EH (cell line): ENCODE measurements around the gene CDC25B.
A peak's percentile ranks its signal among the peaks of the same experiment; 100 is the strongest.
"Not testable (repeated sequence)": the region's sequence is repeated elsewhere in the genome, so short reads cannot be mapped to it uniquely, and the experiment has no call there.

Experiments used
- DNase-seq: peaks from one replicate; pipeline ENCODE4 v3.0.0-alpha.2; 2015; ENCODE audit warnings: low read depth

Gene CDC25B

DNA sequence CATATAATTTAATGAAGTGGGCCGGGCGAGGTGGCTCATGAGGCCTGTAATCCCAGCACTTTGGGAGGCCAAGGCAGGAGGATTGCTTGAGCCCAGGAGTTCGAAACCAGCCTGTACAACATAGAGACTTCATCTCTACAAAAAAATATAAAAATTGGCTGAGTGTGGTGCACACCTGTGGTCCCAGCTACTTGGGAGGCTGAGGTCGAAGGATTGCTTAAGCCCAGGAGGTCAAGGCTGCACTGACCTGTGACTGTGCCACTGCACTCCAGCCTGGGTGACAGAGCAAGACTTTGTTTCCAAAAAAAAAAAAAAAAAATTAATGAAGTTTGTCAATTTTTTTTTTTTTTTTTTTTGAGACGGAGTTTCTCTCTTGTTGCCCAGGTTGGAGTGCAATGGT lies 33.8 kb downstream of the CDC25B start:
- DNase-seq = not testable (repeated sequence)

DNA sequence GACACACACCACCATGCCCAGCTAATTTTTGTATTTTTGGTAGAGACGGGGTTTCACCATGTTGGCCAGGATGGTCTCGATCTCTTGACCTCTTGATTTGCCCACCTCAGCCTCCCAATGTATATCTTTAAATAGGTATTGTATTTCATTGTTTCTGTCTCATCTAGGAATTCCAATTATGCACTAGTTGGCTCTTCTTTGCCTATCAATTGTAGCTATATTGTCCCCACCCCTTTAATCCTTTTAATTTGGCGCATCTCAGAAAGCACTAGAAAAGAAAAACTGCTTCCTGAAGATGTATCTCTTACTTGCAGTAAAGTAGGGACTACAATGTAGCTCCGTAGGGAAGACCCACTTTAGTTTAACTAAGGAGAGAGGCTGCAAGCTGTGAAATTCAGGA lies 40.0 kb downstream of the CDC25B start:
- DNase-seq = no peak

DNA sequence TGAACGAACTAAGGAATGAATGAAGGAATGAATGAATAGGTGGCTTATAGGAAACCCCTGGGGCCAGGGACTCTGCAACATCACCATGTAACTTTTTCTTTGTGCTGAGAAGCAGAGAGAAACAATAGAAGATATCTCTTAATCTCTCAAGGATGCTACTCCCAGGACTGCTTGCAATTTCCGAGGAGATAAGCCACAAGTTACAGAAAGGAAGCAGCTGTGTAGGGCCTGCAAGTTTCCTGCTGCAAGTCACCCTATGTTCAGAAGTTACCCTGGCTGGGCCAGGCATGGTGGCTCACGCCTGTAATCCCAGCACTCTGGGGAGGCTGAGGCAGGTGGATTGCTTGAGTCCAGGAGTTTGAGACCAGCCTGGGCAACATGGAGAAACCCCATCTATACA lies 43.2 kb downstream of the CDC25B start:
- no peak for DNase-seq

DNA sequence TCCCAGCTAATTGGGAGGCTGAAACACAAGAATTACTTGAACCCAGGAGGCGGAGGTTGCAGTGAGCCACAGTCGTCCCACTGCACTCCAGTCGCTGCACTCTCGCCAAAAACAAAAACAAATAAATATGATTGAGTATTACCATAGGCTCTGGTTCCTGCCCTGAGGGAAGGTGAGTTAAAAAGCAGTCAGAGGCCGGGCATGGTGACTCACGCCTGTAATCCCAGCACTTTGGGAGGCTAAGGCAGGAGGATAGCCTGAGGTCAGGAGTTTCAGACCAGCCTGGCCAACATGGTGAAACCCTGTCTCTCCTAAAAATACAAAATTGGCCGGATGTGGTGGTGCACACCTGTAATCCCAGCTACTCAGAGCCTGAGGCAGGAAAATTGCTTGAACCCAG lies 44.1 kb downstream of the CDC25B start:
- peak; percentile 48 for DNase-seq

DNA sequence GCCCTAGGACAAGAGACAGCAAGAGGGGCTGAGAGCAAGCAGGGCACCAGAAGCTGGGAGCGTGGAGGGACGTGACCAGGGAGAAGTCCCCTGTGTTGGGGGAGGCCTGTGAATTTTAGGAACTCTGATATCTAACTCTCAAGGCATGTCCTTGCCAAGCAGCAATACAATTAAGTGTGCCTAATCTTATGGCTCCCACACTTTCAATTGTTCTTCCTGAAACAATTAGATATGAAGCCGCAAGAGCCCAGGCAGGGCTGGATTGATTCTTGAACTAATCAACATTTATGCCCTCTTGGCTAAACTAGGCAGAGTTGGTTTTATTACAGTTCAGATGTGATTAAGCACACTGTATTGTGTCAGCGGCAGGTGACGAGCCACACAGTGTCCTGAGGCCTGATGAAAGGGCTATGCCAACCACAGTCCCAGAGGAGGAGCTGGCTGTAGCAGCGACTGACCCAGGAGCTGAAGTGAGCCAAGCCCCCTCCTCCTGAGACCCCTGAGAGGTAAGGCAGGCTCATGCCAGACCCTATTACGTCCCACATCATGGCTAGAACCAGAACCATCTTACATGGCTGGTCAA lies 46.3 kb downstream of the CDC25B start:
- no peak for DNase-seq

DNA sequence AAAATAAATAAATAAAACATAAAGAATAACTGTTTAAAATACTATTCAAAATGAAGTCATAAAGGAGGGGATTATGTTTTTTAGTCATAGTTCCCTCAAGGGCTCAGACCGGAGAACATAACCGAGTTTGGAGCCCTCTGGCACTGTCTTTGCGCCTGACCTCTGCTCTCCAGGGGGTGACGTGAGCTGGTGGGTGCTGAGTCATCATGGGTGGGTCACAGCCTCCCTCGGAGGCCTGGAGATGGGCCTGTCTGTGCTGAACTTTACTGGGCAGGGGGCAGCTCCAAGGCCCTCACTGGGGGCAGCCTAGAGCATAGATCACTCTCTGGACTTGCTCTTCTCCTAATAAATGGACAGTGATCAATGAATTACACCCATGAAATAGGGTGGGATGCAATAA lies 47.4 kb downstream of the CDC25B start:
- peak; percentile 77 for DNase-seq

DNA sequence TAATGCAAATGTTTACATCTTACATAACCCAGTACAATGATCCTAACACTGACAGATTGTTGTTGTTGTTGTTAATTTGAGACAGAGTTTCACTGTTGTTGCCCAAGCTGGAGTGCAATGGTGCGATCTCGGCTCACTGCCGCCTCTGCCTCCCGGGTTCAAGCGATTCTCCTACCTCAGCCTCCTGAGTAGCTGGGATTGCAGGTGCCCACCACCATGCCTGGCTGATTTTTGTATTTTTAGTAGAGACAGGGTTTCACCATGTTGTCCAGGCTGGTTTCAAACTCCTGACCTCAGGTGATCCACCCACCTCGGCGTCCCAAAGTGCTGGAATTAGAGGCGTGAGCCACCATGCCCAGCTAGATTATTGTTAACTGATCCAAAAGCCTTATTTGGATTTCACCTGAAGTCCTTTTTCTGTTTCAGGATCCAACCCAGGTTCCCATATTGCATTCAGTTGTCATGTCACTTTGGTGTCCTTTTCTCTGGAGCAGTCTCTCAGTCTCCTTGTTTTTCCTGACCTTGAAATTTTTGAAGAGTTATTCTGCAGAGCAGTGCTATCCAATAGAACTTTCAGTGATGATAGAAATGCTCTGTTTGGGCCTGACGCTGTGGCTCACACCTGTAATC lies 48.0 kb downstream of the CDC25B start:
- DNase-seq = not testable (repeated sequence)

DNA sequence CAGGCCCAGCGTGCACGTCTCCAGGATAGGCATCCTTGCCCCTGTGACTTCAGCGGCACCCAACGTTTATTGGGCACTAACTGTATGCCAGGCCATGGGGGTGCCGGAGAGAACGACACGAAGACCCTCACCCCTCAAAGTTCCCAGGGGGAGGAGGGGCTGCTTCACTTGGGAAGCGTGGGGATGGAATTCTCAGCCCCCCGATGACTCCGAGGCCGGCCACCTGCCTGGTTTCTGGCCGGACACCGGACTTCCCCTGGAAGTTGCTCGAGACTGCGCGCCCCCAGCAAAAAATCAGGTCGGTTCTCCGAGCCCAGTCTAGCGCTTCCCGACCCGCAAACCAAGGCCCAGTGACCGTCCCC lies 50.2 kb downstream of the CDC25B start:
- no peak for DNase-seq

DNA sequence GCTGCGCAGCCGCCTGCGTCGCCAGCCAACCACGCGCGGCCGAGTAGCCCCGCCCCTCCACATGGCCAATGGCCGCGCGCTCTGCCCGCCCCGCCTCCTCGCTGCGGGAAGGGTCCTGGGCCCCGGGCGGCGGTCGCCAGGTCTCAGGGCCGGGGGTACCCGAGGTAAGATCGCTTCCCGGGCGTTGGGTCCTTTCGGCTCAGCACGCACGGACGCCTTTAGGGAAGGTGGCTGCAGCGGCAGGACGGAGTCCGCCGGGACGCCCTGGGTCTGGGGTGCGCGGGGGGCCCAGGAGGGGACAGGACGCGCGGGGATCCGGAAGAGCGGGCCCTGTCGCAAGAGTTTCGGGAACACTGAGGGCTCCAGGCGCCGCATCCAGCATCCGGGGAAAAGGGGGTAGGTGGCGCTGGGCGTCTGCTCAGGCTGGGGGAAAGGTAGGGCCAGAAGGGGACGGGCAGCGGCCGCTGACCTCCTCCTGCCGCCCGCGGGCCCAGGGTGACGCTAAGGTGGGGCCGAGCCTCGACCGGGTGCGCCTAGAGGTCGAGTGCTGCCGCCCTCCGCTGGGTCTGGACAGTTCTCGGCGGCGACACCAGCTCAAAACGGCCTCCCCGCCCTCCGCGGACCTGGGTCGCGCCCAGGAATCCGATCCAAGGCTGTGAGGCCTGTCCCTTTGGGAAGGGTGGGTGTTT lies 50.8 kb downstream of the CDC25B start, which contains the start of gene MAVS:
Gene MAVS (plus strand): TSS at position 95 of the 689 bp plus-strand sequence. CDS start 7,791 bp downstream, outside the sequence.
- DNase-seq = peak; percentile 83

DNA sequence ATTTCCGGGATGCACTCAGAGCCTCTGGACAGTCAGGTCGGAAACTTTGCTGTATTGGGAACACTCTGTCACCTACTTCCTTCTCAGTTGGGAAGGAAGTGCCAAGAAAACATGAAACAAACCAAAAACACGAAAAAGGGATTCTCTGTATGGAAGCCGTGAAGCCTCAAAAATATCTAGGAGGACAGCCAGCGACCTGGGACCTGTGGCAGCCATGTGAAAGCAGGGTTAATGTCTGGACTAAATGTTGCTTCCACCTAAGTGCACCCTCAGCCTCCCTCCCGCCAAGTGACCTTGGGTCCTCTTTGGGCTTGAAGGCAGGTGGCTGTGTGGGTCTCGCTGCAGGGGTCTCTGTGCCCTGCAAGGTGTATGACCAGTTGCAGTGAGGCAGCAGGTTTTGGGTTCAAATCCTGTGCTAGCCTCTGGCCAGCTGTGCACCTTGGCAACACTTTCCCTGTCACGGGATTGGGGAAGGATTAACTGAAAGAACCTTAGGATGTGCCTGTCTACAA lies 51.4 kb downstream of the CDC25B start:
- no peak for DNase-seq

DNA sequence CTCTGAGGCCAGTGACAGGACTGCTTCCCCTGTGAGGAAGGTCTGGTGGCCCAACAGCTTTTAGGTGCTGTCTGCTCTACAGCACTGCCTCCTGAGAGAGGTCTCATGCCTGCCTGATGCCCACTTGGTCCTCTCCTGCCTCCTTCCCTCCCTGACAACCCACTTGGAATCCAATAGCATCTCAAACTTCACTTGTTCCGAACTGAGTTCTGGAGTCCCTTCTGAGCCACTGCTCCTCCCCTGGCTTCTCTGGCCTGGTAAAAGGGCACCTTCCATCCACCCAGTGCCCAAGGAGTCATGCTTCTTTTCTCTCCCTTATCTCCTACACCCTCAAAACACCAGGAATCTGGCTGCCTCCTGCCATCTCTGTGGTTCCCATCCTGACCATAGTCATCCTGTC lies 52.5 kb downstream of the CDC25B start:
- DNase-seq = no peak

DNA sequence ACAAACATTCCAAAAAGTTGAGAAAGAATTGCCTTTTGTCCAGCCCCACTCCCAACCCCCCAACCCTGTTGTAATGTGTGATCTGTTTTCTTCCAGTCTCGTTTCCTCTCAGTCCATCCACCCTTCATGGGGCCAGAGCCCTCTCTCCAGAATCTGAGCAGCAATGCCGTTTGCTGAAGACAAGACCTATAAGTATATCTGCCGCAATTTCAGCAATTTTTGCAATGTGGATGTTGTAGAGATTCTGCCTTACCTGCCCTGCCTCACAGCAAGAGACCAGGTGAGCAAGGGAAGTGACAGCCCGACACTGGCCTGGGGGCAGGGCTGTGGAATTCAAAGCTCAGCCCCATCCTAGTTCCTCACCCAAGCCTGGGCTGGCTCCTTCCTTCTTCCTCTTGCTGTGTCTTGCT lies 58.4 kb downstream of the CDC25B start:
- DNase-seq = no peak
